Measurements from ENCODE around the gene UBASH3A.

DNA sequence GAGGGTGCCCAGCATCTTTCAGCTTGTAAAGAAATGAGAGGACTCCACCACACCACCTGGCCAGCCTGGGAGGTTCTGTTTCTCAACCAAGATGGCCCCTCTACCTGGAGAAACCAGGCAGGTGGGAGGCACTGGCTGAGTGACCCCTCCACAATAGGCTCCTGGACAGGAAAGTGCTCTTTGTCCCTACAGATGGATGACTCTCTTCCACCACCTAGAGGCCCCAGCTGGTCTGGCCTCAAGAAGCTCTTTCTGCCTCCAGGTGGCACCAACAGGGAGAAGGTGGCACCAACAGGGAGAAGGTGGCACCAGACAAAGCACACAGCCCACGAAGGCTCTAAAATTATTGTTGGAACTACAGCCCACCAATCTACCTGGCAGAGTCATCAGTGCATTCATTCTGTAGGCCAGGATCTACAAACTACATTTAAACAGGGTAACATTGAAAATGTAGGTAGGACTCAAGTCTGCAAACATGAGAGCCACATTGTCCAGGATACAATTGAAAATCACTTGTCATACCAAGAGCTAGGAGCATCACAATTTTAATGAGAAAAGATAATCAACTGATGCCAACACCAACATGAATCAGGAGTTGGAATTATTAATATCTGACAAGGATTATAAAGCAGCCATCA is 22.2 kb upstream of the UBASH3A start:
- TF ChIP-seq, protein P1, sequence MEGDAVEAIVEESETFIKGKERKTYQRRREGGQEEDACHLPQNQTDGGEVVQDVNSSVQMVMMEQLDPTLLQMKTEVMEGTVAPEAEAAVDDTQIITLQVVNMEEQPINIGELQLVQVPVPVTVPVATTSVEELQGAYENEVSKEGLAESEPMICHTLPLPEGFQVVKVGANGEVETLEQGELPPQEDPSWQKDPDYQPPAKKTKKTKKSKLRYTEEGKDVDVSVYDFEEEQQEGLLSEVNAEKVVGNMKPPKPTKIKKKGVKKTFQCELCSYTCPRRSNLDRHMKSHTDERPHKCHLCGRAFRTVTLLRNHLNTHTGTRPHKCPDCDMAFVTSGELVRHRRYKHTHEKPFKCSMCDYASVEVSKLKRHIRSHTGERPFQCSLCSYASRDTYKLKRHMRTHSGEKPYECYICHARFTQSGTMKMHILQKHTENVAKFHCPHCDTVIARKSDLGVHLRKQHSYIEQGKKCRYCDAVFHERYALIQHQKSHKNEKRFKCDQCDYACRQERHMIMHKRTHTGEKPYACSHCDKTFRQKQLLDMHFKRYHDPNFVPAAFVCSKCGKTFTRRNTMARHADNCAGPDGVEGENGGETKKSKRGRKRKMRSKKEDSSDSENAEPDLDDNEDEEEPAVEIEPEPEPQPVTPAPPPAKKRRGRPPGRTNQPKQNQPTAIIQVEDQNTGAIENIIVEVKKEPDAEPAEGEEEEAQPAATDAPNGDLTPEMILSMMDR (optimal IDR thresholded peaks at IDR 0.05 in 1 of 3, IDR thresholded peaks at IDR 0.05 in 1 of 3, conservative IDR thresholded peaks at IDR 0.05 in 1 of 3; ENCODE audit: extremely low read depth in 1 of 3, insufficient read depth in 2 of 3, low read length in 3 of 3) = peak; percentile 77 to 84 (median 81)
- no peak for TF ChIP-seq EZH2 (IDR thresholded peaks at IDR 0.05; ENCODE audit: low read length)
